Fibroblast of mammary gland (primary cell): ENCODE results near the gene GARNL3.

Experiments used
- DNase-seq: peaks from one replicate; pipeline ENCODE4 v3.0.0-alpha.2; 2010; ENCODE audit warnings: low read depth
- H3K4me3 ChIP-seq: 2 replicates; pipeline ENCODE4 v1.5.1; 2011; ENCODE audit warnings: low read depth, mild to moderate bottlenecking, low read length, moderate library complexity; ENCODE audit not compliant: control insufficient read depth
- CTCF ChIP-seq: conservative IDR thresholded peaks from 2 replicates; pipeline ENCODE4 v1.5.1; 2011; ENCODE audit warnings: low read depth, low read length, inconsistent platforms; ENCODE audit not compliant: control insufficient read depth, insufficient read depth

GARNL3 gene

GRCh38 chr9:127281891-127282290, 17.3 kb downstream of the GARNL3 start:
- no peak overlapping the region for H3K4me3 ChIP-seq
- DNase-seq: no peak
- TF ChIP-seq CTCF: no peak

GRCh38 chr9:127282611-127283010, 18.0 kb downstream of the GARNL3 start:
- H3K4me3 ChIP-seq: no peak overlapping the region
- no peak for TF ChIP-seq CTCF
- no peak for DNase-seq

- no peak for DNase-seq
- no peak overlapping the region for H3K4me3 ChIP-seq
- TF ChIP-seq CTCF: no peak
Measured at GRCh38 chr9:127283135-127283534, 18.6 kb downstream of the GARNL3 start.

GRCh38 chr9:127283917-127284497, 19.4 kb downstream of the GARNL3 start:
- peak; percentile 53 for DNase-seq
- peak; percentile 47 for TF ChIP-seq CTCF
- no peak overlapping the region for H3K4me3 ChIP-seq

GRCh38 chr9:127285965-127286364, 21.4 kb downstream of the GARNL3 start:
- TF ChIP-seq CTCF: no peak
- H3K4me3 ChIP-seq: no peak overlapping the region
- no peak for DNase-seq

- no peak for TF ChIP-seq CTCF
- DNase-seq: no peak
- H3K4me3 ChIP-seq: no peak overlapping the region
Measured at GRCh38 chr9:127290561-127291065, 26.0 kb downstream of the GARNL3 start.
